HEK293 (cell line): ENCODE results near the gene TMEM184A.

Experiments used
- SP2 ChIP-seq: fragments of 450-650 bp; formaldehyde crosslinking; IDR thresholded peaks from 2 replicates; pipeline ENCODE4 v1.5.1; 2016; ENCODE audit warnings: missing biosample characterization, missing genetic modification characterization
- ZBTB21 ChIP-seq: fragments of 450-650 bp; formaldehyde crosslinking; IDR thresholded peaks from 2 replicates; pipeline ENCODE4 v1.5.1; 2017; ENCODE audit warnings: missing biosample characterization, missing genetic modification characterization
- ZBTB8A ChIP-seq: fragments of 450-650 bp; formaldehyde crosslinking; IDR thresholded peaks from 2 replicates; pipeline ENCODE4 v1.5.1; 2016; ENCODE audit warnings: missing biosample characterization, missing genetic modification characterization
- ZNF112 ChIP-seq: fragments of 450-650 bp; formaldehyde crosslinking; IDR thresholded peaks from 2 replicates; pipeline ENCODE4 v1.5.0; 2017; ENCODE audit warnings: missing biosample characterization, missing genetic modification characterization
- ZNF24 ChIP-seq: fragments of 450-650 bp; formaldehyde crosslinking; IDR thresholded peaks from 2 replicates; pipeline ENCODE4 v1.5.1; 2016; ENCODE audit warnings: missing biosample characterization, missing genetic modification characterization
- ZNF416 ChIP-seq: fragments of 450-650 bp; formaldehyde crosslinking; IDR thresholded peaks from 2 replicates; pipeline ENCODE4 v1.5.1; 2016; ENCODE audit warnings: missing biosample characterization, missing genetic modification characterization
- ZNF560 ChIP-seq: fragments of 450-650 bp; formaldehyde crosslinking; IDR thresholded peaks from 2 replicates; pipeline ENCODE4 v1.5.1; 2017; ENCODE audit warnings: missing biosample characterization, missing genetic modification characterization, borderline replicate concordance
- ZXDB ChIP-seq: fragments of 450-650 bp; formaldehyde crosslinking; IDR thresholded peaks from 2 replicates; pipeline ENCODE4 v1.5.1; 2016; ENCODE audit warnings: missing biosample characterization, missing genetic modification characterization
- TF ChIP-seq, protein P1 (sequence below): fragments of 450-650 bp; formaldehyde crosslinking; IDR thresholded peaks from 2 replicates; pipeline ENCODE4 v1.5.1; 2016; ENCODE audit warnings: missing biosample characterization, missing genetic modification characterization

DNA sequence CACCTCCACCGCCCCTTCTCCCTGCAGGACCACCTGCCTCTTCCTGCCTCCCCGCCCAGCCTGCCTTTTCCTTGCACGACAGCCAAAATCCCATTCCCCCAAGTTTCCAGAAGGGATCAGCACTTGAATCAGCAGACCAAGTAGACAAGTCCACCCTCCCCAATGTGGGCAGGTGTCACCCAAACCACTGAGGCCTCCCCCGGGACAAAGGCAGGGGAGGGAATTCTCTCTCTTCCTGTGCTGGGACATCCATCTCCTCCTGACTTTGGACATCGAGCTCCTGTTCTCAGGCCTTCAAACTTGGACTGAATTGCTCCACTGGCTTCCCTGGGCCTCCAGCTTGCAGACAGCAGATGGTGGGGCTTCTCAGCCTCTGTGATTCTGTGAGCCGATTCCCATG lies 35.4 kb upstream of the TMEM184A start:
- TF ChIP-seq, protein P1, sequence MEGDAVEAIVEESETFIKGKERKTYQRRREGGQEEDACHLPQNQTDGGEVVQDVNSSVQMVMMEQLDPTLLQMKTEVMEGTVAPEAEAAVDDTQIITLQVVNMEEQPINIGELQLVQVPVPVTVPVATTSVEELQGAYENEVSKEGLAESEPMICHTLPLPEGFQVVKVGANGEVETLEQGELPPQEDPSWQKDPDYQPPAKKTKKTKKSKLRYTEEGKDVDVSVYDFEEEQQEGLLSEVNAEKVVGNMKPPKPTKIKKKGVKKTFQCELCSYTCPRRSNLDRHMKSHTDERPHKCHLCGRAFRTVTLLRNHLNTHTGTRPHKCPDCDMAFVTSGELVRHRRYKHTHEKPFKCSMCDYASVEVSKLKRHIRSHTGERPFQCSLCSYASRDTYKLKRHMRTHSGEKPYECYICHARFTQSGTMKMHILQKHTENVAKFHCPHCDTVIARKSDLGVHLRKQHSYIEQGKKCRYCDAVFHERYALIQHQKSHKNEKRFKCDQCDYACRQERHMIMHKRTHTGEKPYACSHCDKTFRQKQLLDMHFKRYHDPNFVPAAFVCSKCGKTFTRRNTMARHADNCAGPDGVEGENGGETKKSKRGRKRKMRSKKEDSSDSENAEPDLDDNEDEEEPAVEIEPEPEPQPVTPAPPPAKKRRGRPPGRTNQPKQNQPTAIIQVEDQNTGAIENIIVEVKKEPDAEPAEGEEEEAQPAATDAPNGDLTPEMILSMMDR (tag by site-specific recombination): no peak
- TF ChIP-seq SP2 (no peak), ZXDB (tag by site-specific recombination) (no peak), ZBTB21 (tag by site-specific recombination) (no peak), ZNF416 (no peak), ZNF560 (tag by site-specific recombination) (no peak), ZBTB8A (tag by site-specific recombination) (no peak), ZNF24 (tag by site-specific recombination) (no peak), ZNF112 (no peak)
